HG03565 (cell line): ENCODE measurements around the gene EBLN1.
"Not testable (repeated sequence)": the region's sequence is repeated elsewhere in the genome, so short reads cannot be mapped to it uniquely, and the experiment has no call there.

Experiments used
- ATAC-seq: cut with Tn5 transposase; IDR thresholded peaks from one replicate; pipeline ENCODE4 v1.9.1; 2021; ENCODE audit warnings: mild to moderate bottlenecking, moderate library complexity; ENCODE audit not compliant: unreplicated experiment

The EBLN1 gene

DNA sequence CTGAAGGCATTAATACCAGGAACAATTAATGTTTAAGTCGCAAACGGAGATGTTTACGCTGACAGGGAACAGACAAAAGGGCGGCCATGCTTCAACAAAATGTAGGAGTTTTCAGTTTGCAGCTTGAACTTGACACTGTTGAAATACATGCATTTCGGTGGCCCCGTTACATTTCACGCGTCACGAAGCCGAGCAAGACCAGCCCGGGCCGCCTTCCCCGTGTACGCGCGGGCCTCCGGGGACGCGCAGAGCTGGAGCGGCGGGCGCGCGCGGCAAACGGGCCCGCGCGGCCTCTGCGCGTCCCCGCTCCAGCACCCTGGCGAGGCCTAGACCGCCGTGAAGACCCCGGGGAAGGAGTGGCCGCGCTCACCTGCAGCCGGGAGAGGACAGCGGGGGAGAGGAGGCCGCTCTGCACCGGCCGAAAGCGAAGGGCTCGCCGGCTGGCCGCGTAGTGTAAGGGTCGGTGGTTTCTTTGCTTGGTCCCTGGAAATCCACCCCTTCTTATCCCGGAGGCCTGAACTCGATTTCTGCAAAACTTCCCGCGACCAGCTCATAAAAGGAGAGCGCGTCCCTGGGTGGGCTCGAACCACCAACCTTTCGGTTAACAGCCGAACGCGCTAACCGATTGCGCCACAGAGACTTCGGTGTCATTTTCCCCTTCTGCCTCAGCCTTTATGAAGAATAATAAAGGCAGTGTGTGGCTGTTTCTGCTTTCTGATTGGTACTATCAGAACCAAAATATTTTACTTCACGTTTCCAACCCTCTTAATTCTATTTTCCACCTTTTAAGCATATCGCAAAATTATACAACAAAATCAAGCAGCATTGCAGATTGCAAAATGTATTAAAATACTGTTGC is 11.4 kb upstream of the EBLN1 start:
- peak; percentile 56 for ATAC-seq

- no peak for ATAC-seq
Observed at GRCh38 chr10:22228167-22228938, 10.5 kb upstream of the EBLN1 start.

- ATAC-seq = no peak
Observed at GRCh38 chr10:22226599-22226998, 8.8 kb upstream of the EBLN1 start.

GRCh38 chr10:22222236-22223190 is 4.7 kb upstream of the EBLN1 start:
- ATAC-seq = peak; percentile 79

GRCh38 chr10:22219308-22219707 is 1.5 kb upstream of the EBLN1 start:
- ATAC-seq = no peak

- no peak for ATAC-seq
Observed at GRCh38 chr10:22218448-22218847, 633 bp upstream of the EBLN1 start.

DNA sequence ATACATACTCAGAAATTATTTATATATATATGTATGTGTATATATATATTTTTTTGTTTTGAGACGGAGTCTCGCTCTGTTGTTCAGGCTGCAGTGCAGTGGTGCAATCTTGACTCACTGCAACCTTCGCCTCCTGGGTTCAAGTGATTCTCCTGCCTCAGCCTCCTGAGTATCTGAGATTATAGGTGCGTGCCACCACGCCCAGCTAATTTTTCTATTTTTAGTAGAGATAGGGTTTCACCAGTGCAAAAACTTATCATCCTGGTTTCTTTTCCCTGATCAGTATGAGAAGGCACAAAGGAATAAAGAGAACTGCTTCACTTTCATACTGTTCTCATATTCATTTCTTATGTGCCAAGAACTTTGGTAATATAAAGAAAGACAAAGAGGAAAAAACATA is 731 bp downstream of the EBLN1 start:
- ATAC-seq = not testable (repeated sequence)

DNA sequence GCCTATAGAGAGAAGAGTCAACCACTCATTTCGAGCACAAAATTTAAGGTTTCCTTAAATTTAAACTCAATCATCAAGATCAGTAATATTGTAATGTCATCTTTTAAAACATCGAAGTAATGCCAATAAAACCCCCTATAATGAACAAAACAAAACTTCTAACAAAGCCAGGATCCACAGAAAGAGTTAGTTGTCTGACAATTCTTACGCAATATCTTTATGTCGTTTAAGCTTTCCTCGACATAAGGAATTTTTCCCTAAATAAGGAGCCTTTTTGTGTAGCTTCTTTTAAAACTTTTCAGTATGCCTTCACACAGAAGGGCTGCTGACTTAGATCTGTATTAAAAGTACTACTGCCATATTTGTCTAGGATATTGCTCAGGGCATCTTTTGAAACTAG is 7.5 kb downstream of the EBLN1 start:
- no peak for ATAC-seq

DNA sequence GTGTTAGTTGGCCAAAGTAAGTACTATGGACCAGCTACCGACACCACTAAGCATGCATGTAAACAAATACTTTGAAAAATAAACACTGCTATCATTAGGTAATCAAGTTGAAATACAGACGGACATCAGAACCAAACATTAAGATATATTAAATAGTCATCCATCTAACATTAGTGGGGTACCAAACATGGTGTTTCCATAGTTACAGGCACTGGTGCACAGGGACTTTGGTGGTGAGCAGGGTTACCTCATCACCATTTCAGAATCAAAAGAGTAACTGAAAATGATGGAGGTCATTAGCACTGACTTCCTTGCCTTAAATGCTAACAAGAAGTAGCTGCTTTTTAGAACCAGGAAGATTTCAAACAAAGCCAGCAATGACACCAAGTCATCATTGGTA is 23.9 kb downstream of the EBLN1 start:
- no peak for ATAC-seq

DNA sequence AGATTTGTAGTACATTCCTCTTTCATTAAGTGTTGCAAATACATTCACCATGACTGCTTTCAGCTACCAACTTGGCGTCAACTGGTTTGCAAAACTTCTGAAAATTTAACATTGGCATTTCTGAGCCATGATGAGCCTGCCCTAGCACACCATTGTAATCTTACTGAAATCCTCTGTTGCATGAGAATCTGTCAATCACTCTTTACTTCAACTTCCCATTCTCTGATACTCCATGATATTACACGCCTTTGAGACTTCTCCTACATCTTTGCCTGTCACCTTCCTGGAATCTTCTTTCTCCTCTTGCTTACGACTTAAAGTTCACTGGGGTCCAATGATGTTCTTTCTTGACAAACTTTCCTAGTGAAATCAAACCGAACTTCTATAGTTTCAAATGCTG is 32.2 kb downstream of the EBLN1 start:
- ATAC-seq = no peak

DNA sequence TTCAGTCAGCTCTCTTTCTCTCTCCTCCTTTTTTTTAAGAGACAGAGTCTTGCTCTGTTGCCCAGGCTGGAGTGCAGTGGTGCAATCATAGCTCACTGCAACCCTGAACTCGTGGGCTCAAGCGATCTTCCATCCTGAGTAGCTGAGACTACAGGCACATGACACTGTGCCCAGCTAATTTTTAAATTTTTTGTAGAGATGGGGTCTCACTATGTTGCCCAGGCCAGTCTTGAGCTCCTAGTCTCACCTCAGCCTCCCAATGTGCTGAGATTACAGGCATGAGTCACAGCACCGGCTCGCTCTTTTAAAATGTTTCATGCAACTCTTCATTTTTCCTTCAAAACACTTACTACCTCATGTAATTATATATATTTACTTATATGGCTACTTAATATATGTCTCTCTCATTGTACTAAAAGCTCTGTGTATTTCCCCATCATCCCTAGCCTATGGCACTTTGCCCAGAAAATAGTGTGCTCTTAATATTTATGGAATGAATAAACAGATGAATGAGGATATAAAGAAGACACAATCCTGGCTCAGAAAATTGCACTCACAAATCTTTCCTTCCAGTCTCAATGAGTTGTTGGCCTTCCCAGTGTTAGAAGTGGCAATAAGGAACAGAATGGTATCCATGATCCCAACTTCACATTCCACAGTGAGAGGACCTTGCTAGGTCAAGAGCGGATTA is 33.9 kb downstream of the EBLN1 start:
- ATAC-seq = no peak

DNA sequence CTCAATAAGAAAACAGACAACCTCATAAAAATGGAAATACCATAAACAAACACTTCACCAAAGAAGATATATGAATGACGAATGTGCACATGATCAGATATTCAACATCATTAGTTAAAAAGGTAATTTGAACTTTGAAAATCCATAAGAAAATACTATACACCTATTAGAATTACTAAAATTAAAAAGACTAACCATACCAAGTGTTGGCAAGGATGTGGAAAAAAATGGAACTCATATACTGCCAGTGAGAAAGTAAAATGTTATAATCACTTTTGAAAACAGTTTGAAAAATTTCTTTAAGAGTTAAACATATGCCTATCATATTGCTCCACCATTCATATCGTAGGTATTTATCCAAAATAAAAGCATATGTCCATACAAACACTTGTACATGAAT is 37.1 kb downstream of the EBLN1 start:
- no peak for ATAC-seq

GRCh38 chr10:22174442-22174841 is 43.4 kb downstream of the EBLN1 start:
- no peak for ATAC-seq

DNA sequence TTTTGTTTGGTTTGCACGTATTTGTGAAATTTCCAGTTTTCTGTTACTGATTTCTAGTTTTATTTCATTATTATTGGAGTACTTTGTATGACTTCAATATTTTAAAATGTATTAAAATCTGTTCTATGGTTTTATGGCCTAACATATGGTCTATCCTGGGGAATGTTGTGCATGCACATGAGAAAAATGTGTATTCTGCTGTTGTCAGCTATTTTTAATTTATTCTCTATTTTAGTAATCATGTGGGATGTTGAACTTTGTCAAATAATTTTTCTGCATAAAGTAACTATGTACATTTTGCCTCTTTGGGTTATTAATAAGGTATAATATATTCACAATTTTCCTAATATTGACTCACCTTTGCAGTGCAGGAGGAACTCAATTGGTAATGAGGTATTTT is 46.7 kb downstream of the EBLN1 start:
- ATAC-seq = no peak

GRCh38 chr10:22170582-22170981 is 47.2 kb downstream of the EBLN1 start:
- no peak for ATAC-seq

DNA sequence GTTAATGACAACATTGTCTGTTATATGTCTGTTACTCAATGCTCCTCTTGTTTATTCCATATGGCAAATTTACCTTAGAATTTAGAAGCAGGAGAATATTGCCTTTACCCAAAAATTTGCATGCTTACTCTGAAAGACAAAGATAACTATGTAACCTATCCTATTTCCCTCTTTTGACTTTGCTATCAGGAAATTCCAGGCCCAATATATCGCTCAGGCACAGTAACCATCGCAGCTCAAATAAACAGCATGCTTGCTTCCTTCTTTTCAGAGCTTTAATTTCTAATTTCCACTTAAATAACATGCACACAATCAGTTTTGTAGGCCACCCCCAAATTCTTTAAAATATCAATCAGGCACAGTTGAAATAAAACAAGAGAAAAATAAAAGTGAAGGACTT is 57.8 kb downstream of the EBLN1 start:
- ATAC-seq = no peak

GRCh38 chr10:22159180-22159579 is 58.6 kb downstream of the EBLN1 start:
- ATAC-seq = no peak
